ENCODE data around the gene CDH2.

Gene CDH2

DNA sequence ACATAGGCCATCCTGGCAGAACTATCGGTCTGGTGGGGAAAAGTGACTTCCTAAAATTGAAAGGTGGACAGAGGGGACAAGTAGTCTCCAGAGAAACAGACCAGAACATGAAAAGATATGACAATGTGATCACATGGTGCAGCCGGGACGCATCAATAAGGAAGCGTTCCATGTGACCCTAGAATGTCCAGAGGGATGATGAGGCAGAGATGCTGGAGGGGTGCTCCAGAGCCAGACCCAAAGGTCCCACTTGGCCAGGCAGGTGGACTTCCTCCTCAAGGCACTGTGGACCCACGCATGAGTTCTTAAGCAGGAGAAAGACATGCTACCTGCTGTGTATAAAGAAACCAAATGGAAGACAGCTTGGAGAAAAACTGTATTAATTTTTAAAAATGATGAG, 50.2 kb downstream of the CDH2 start:
- peaks cover 18% of the 10 kb centered on the region for H3K4me1 ChIP-seq (ENCODE audit: control insufficient read depth, insufficient read depth, low read length)
- no peaks in the 10 kb centered on the region for H3K9me3 ChIP-seq (ENCODE audit: control insufficient read depth, low read length)
- no peak for DNase-seq (ENCODE audit: low read depth)
- H3K27me3 ChIP-seq (replicated peaks; ENCODE audit: control insufficient read depth, insufficient read depth, low read length): no peaks in the 10 kb centered on the region
- no peaks in the 10 kb centered on the region for H3K36me3 ChIP-seq (ENCODE audit: control insufficient read depth, insufficient read depth, low read length, severe bottlenecking)
- H3K9ac ChIP-seq (ENCODE audit: low read length): no peak overlapping the region
- no peak overlapping the region for H3K4me3 ChIP-seq (ENCODE audit: low read length)

GRCh38 chr18:28125051-28125450, 51.9 kb downstream of the CDH2 start:
- Histone ChIP-seq H3K9ac (ENCODE audit: low read length) (no peak overlapping the region), H3K36me3 (ENCODE audit: control insufficient read depth, insufficient read depth, low read length, severe bottlenecking) (no peaks in the 10 kb centered on the region), H3K4me3 (ENCODE audit: low read length) (no peak overlapping the region), H3K27me3 (replicated peaks; ENCODE audit: control insufficient read depth, insufficient read depth, low read length) (no peaks in the 10 kb centered on the region), H3K9me3 (ENCODE audit: control insufficient read depth, low read length) (no peaks in the 10 kb centered on the region), H3K4me1 (ENCODE audit: control insufficient read depth, insufficient read depth, low read length) (peaks cover 18% of the 10 kb centered on the region)
- DNase-seq (ENCODE audit: low read depth): no peak

- H3K9me3 ChIP-seq (ENCODE audit: control insufficient read depth, low read length): no peaks in the 10 kb centered on the region
- H3K4me3 ChIP-seq (ENCODE audit: low read length): no peak overlapping the region
- DNase-seq (ENCODE audit: low read depth): peak; percentile 59
- H3K27me3 ChIP-seq (replicated peaks; ENCODE audit: control insufficient read depth, insufficient read depth, low read length): no peaks in the 10 kb centered on the region
- H3K4me1 ChIP-seq (ENCODE audit: control insufficient read depth, insufficient read depth, low read length): peaks cover 18% of the 10 kb centered on the region
- no peaks in the 10 kb centered on the region for H3K36me3 ChIP-seq (ENCODE audit: control insufficient read depth, insufficient read depth, low read length, severe bottlenecking)
- H3K9ac ChIP-seq (ENCODE audit: low read length): no peak overlapping the region
Measured at GRCh38 chr18:28124131-28125029, 52.5 kb downstream of the CDH2 start.

- Histone ChIP-seq H3K36me3 (ENCODE audit: control insufficient read depth, insufficient read depth, low read length, severe bottlenecking) (no peaks in the 10 kb centered on the region), H3K9me3 (ENCODE audit: control insufficient read depth, low read length) (no peaks in the 10 kb centered on the region), H3K27me3 (replicated peaks; ENCODE audit: control insufficient read depth, insufficient read depth, low read length) (no peaks in the 10 kb centered on the region), H3K4me1 (ENCODE audit: control insufficient read depth, insufficient read depth, low read length) (peaks cover 18% of the 10 kb centered on the region), H3K4me3 (ENCODE audit: low read length) (peak overlapping the region; percentile 65), H3K9ac (ENCODE audit: low read length) (no peak overlapping the region)
- DNase-seq (ENCODE audit: low read depth): peak; percentile 53
Measured at GRCh38 chr18:28123401-28124030, 53.4 kb downstream of the CDH2 start.

- H3K4me3 ChIP-seq (ENCODE audit: low read length): no peak overlapping the region
- no peaks in the 10 kb centered on the region for H3K9me3 ChIP-seq (ENCODE audit: control insufficient read depth, low read length)
- H3K9ac ChIP-seq (ENCODE audit: low read length): no peak overlapping the region
- DNase-seq (ENCODE audit: low read depth): no peak
- H3K4me1 ChIP-seq (ENCODE audit: control insufficient read depth, insufficient read depth, low read length): peaks cover 26% of the 10 kb centered on the region
- no peaks in the 10 kb centered on the region for H3K27me3 ChIP-seq (replicated peaks; ENCODE audit: control insufficient read depth, insufficient read depth, low read length)
- H3K36me3 ChIP-seq (ENCODE audit: control insufficient read depth, insufficient read depth, low read length, severe bottlenecking): no peaks in the 10 kb centered on the region
Measured at GRCh38 chr18:28120828-28121515, 56.0 kb downstream of the CDH2 start.

DNA sequence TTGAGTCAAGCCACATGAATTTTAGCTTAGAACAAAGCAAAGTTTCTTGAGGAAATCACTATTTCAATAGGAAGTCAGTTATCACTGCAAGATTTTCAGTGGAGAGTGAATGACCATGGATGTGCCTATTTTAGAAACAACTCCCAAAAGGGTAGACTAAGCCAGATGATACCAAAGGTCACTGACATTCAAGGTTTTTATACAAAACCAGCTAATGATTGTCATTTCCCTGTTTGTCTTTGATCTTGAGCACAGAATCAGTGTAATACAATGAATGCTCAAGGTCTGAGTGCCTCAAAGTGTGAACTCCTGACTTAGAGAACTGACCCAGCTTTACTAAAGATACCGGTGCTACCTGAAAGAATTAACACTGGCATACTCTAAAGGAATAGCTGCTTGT, 60.5 kb downstream of the CDH2 start:
- Histone ChIP-seq H3K9ac (ENCODE audit: low read length) (no peak overlapping the region), H3K4me1 (ENCODE audit: control insufficient read depth, insufficient read depth, low read length) (peaks cover 49% of the 10 kb centered on the region), H3K4me3 (ENCODE audit: low read length) (no peak overlapping the region), H3K27me3 (replicated peaks; ENCODE audit: control insufficient read depth, insufficient read depth, low read length) (no peaks in the 10 kb centered on the region), H3K9me3 (ENCODE audit: control insufficient read depth, low read length) (no peaks in the 10 kb centered on the region), H3K36me3 (ENCODE audit: control insufficient read depth, insufficient read depth, low read length, severe bottlenecking) (no peaks in the 10 kb centered on the region)
- no peak for DNase-seq (ENCODE audit: low read depth)

- Histone ChIP-seq H3K4me1 (ENCODE audit: control insufficient read depth, insufficient read depth, low read length) (peaks cover 62% of the 10 kb centered on the region), H3K9me3 (ENCODE audit: control insufficient read depth, low read length) (no peaks in the 10 kb centered on the region), H3K9ac (ENCODE audit: low read length) (peak overlapping the region; percentile 7), H3K4me3 (ENCODE audit: low read length) (peak overlapping the region; percentile 4), H3K27me3 (replicated peaks; ENCODE audit: control insufficient read depth, insufficient read depth, low read length) (no peaks in the 10 kb centered on the region), H3K36me3 (ENCODE audit: control insufficient read depth, insufficient read depth, low read length, severe bottlenecking) (no peaks in the 10 kb centered on the region)
- DNase-seq (ENCODE audit: low read depth): peak; percentile 64
Measured at GRCh38 chr18:28115149-28115550, 61.8 kb downstream of the CDH2 start.

DNA sequence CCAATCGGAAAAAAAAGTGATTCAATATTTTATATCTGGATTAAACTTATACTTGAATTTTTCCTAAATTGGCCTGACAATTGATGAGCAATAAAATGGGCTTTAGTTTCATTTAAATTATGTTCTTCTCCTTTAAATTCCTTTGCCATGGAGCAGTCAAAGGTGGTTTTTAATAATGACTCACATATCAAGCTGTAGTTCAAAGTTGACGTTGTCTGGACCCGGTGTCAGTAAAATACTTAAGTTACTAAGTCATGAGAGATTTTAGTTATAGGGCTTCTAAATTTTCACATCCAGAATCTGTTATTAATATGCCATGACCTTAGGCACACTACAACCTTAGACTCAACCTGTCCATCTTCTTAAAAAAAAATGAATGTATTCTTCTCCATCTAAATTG, 62.5 kb downstream of the CDH2 start:
- H3K36me3 ChIP-seq (ENCODE audit: control insufficient read depth, insufficient read depth, low read length, severe bottlenecking): no peaks in the 10 kb centered on the region
- H3K4me1 ChIP-seq (ENCODE audit: control insufficient read depth, insufficient read depth, low read length): peaks cover 68% of the 10 kb centered on the region
- DNase-seq (ENCODE audit: low read depth): peak; percentile 52
- peak overlapping the region; percentile 4 for H3K4me3 ChIP-seq (ENCODE audit: low read length)
- no peaks in the 10 kb centered on the region for H3K9me3 ChIP-seq (ENCODE audit: control insufficient read depth, low read length)
- H3K9ac ChIP-seq (ENCODE audit: low read length): no peak overlapping the region
- no peaks in the 10 kb centered on the region for H3K27me3 ChIP-seq (replicated peaks; ENCODE audit: control insufficient read depth, insufficient read depth, low read length)

GRCh38 chr18:28113271-28114029, 63.5 kb downstream of the CDH2 start:
- DNase-seq (ENCODE audit: low read depth): no peak
- Histone ChIP-seq H3K9ac (ENCODE audit: low read length) (no peak overlapping the region), H3K4me3 (ENCODE audit: low read length) (no peak overlapping the region), H3K27me3 (replicated peaks; ENCODE audit: control insufficient read depth, insufficient read depth, low read length) (no peaks in the 10 kb centered on the region), H3K9me3 (ENCODE audit: control insufficient read depth, low read length) (no peaks in the 10 kb centered on the region), H3K4me1 (ENCODE audit: control insufficient read depth, insufficient read depth, low read length) (peaks cover 70% of the 10 kb centered on the region), H3K36me3 (ENCODE audit: control insufficient read depth, insufficient read depth, low read length, severe bottlenecking) (no peaks in the 10 kb centered on the region)

GRCh38 chr18:28112056-28112470, 64.9 kb downstream of the CDH2 start:
- H3K4me1 ChIP-seq (ENCODE audit: control insufficient read depth, insufficient read depth, low read length): peaks cover 72% of the 10 kb centered on the region
- H3K9me3 ChIP-seq (ENCODE audit: control insufficient read depth, low read length): no peaks in the 10 kb centered on the region
- peak; percentile 70 for DNase-seq (ENCODE audit: low read depth)
- no peaks in the 10 kb centered on the region for H3K36me3 ChIP-seq (ENCODE audit: control insufficient read depth, insufficient read depth, low read length, severe bottlenecking)
- H3K9ac ChIP-seq (ENCODE audit: low read length): peak overlapping the region; percentile 44
- H3K4me3 ChIP-seq (ENCODE audit: low read length): peak overlapping the region; percentile 51
- H3K27me3 ChIP-seq (replicated peaks; ENCODE audit: control insufficient read depth, insufficient read depth, low read length): no peaks in the 10 kb centered on the region
